PC-9 (cell line): ENCODE measurements around the gene SHBG.
"Not testable (repeated sequence)": the region's sequence is repeated elsewhere in the genome, so short reads cannot be mapped to it uniquely, and the experiment has no call there.

Source experiments
- CTCF ChIP-seq: fragments of 200-600 bp; sonication (generic); conservative IDR thresholded peaks from 2 replicates; pipeline ENCODE4 v1.6.1; 2017; ENCODE audit warnings: mixed run types, antibody characterized with exemption, mild to moderate bottlenecking, moderate library complexity
- EZH2 ChIP-seq: fragments of 200-600 bp; sonication (generic); IDR thresholded peaks from 2 replicates; pipeline ENCODE4 v1.8.0; 2017; ENCODE audit warnings: antibody characterized with exemption, low read depth

- TF ChIP-seq CTCF, EZH2: not testable (repeated sequence)
Observed at GRCh38 chr17:7625749-7626148, 4.2 kb upstream of the SHBG start.
